H9 (cell line): ENCODE results near the gene ELFN1. TPM values are rescaled to one million over a fixed set of nuclear protein-coding genes. Genes with fewer than 3 reads are reported as not detected.

Experiments
- DNase-seq: peaks from one replicate; pipeline ENCODE4 v3.0.0-alpha.2; 2017
- H2AFZ ChIP-seq: one replicate; pipeline ENCODE4 v1.6.1; 2013; ENCODE audit warnings: mild to moderate bottlenecking, low read length, control low read depth, moderate library complexity
- H2AK5ac ChIP-seq: 2 replicates; pipeline ENCODE4 v1.6.1; 2013; ENCODE audit warnings: low read length, control low read depth, mixed read lengths; ENCODE audit not compliant: insufficient read length
- H2BK120ac ChIP-seq: one replicate; pipeline ENCODE4 v1.6.1; 2013; ENCODE audit warnings: low read depth, mild to moderate bottlenecking, low read length, control low read depth, inconsistent platforms; ENCODE audit not compliant: poor library complexity, severe bottlenecking
- H2BK12ac ChIP-seq: 2 replicates; pipeline ENCODE4 v1.6.1; 2013; ENCODE audit warnings: low read length, control low read depth, mixed read lengths, low read depth; ENCODE audit not compliant: insufficient read length
- H2BK15ac ChIP-seq: 2 replicates; pipeline ENCODE4 v1.6.1; 2013; ENCODE audit warnings: low read depth, low read length, control low read depth
- H2BK20ac ChIP-seq: one replicate; pipeline ENCODE4 v1.6.1; 2013; ENCODE audit warnings: low read depth, mild to moderate bottlenecking, low read length, control low read depth, inconsistent platforms; ENCODE audit not compliant: poor library complexity, severe bottlenecking
- H2BK5ac ChIP-seq: 2 replicates; pipeline ENCODE4 v1.6.1; 2013; ENCODE audit warnings: low read length, control low read depth, mixed read lengths; ENCODE audit not compliant: insufficient read length
- H3K14ac ChIP-seq: 2 replicates; pipeline ENCODE4 v1.6.1; 2013; ENCODE audit warnings: low read length, control low read depth; ENCODE audit not compliant: insufficient read depth
- H3K18ac ChIP-seq: 2 replicates; pipeline ENCODE4 v1.6.1; 2013; ENCODE audit warnings: low read depth, mild to moderate bottlenecking, mixed read lengths, low read length, control low read depth; ENCODE audit not compliant: insufficient read length
- H3K23ac ChIP-seq: 2 replicates; pipeline ENCODE4 v1.6.1; 2013; ENCODE audit warnings: low read length, control low read depth, mixed read lengths, low read depth; ENCODE audit not compliant: insufficient read length
- H3K23me2 ChIP-seq: 2 replicates; pipeline ENCODE4 v1.6.1; 2013; ENCODE audit warnings: low read depth, mild to moderate bottlenecking, mixed read lengths, low read length, control low read depth; ENCODE audit not compliant: insufficient read length, poor library complexity, severe bottlenecking
- H3K27ac ChIP-seq: 2 replicates; pipeline ENCODE4 v1.5.1; 2013; ENCODE audit warnings: low read length, control low read depth, mixed read lengths, low read depth; ENCODE audit not compliant: insufficient read length
- H3K27me3 ChIP-seq: 2 replicates; pipeline ENCODE4 v1.6.1; 2013; ENCODE audit warnings: low read length, control low read depth, inconsistent platforms; ENCODE audit not compliant: insufficient read depth
- H3K4ac ChIP-seq: 2 replicates; pipeline ENCODE4 v1.6.1; 2013; ENCODE audit warnings: low read depth, mild to moderate bottlenecking, control low read depth, inconsistent platforms, low read length, moderate library complexity
- H3K4me1 ChIP-seq: 2 replicates; pipeline ENCODE4 v1.6.1; 2013; ENCODE audit warnings: low read length, control low read depth, inconsistent platforms; ENCODE audit not compliant: insufficient read depth
- H3K4me2 ChIP-seq: 2 replicates; pipeline ENCODE4 v1.6.1; 2013; ENCODE audit warnings: low read length, control low read depth, mixed read lengths; ENCODE audit not compliant: insufficient read length, insufficient read depth
- H3K56ac ChIP-seq: 2 replicates; pipeline ENCODE4 v1.6.1; 2013; ENCODE audit warnings: low read depth, mild to moderate bottlenecking, mixed read lengths, low read length, control low read depth; ENCODE audit not compliant: insufficient read length
- H3K79me1 ChIP-seq: 2 replicates; pipeline ENCODE4 v1.6.1; 2013; ENCODE audit warnings: low read depth, mild to moderate bottlenecking, moderate library complexity, low read length, control low read depth, inconsistent platforms; ENCODE audit not compliant: insufficient read depth, poor library complexity, severe bottlenecking
- H3K79me2 ChIP-seq: 2 replicates; pipeline ENCODE4 v1.6.1; 2013; ENCODE audit warnings: low read length, control low read depth, inconsistent platforms; ENCODE audit not compliant: insufficient read depth
- H3K9ac ChIP-seq: 2 replicates; pipeline ENCODE4 v1.6.1; 2013; ENCODE audit warnings: low read length, control low read depth, mixed read lengths; ENCODE audit not compliant: insufficient read length; ENCODE audit errors: extremely low read depth
- H3K9me3 ChIP-seq: one replicate; pipeline ENCODE4 v1.6.1; 2013; ENCODE audit warnings: low read depth, low read length, inconsistent platforms; ENCODE audit not compliant: control insufficient read depth
- H3T11ph ChIP-seq: one replicate; pipeline ENCODE4 v1.6.1; 2013; ENCODE audit warnings: mild to moderate bottlenecking, low read length, control low read depth, inconsistent platforms
- H4K20me1 ChIP-seq: one replicate; pipeline ENCODE4 v1.6.1; 2013; ENCODE audit not compliant: control insufficient read depth, insufficient read length, insufficient read depth
- H4K5ac ChIP-seq: 2 replicates; pipeline ENCODE4 v1.6.1; 2013; ENCODE audit warnings: low read depth, mild to moderate bottlenecking, mixed read lengths, low read length, control low read depth; ENCODE audit not compliant: insufficient read length
- H4K8ac ChIP-seq: replicated peaks from 2 replicates; pipeline ENCODE4 v1.6.1; 2013; ENCODE audit warnings: low read length, control low read depth, mixed read lengths, low read depth; ENCODE audit not compliant: insufficient read length
- H4K91ac ChIP-seq: 2 replicates; pipeline ENCODE4 v1.6.1; 2013; ENCODE audit warnings: low read depth, mild to moderate bottlenecking, moderate library complexity, mixed read lengths, low read length, control low read depth; ENCODE audit not compliant: insufficient read length
- H3K27ac Mint-ChIP-seq, 3 experiments: 2 replicates in 2 of 3; 3 replicates in 1 of 3; pipeline ENCODE4 v1.8.0; 2020 to 2021; ENCODE audit warnings: mixed read lengths in 3 of 3, mild to moderate bottlenecking in 1 of 3, moderate library complexity in 1 of 3
- H3K27me3 Mint-ChIP-seq: 2 replicates; pipeline ENCODE4 v1.8.0; 2021; ENCODE audit warnings: low read depth, mild to moderate bottlenecking, moderate library complexity, mixed read lengths
- H3K36me3 Mint-ChIP-seq, 3 experiments: 2 replicates in 2 of 3; 3 replicates in 1 of 3; pipeline ENCODE4 v1.8.0; 2020 to 2021; ENCODE audit warnings: low read depth in 3 of 3, mixed read lengths in 3 of 3; ENCODE audit not compliant: insufficient read depth in 1 of 3
- H3K4me1 Mint-ChIP-seq, 2 experiments: 2 replicates each; pipeline ENCODE4 v1.8.0; 2020; ENCODE audit warnings: mixed read lengths in 2 of 2
- H3K4me3 Mint-ChIP-seq, 2 experiments: 2 replicates in 1 of 2; 3 replicates in 1 of 2; pipeline ENCODE4 v1.8.0; 2020 to 2021; ENCODE audit warnings: mild to moderate bottlenecking in 2 of 2, mixed read lengths in 2 of 2, moderate library complexity in 1 of 2
- H3K9me3 Mint-ChIP-seq, 2 experiments: 2 replicates in 1 of 2; 3 replicates in 1 of 2; pipeline ENCODE4 v1.8.0; 2020; ENCODE audit warnings: mild to moderate bottlenecking in 2 of 2, mixed read lengths in 2 of 2, moderate library complexity in 1 of 2
- WGBS: extraction: QIAGEN DNeasy Blood & Tissue Kit; methylation state at CpG from one replicate; pipeline ENCODE4 v1.1.7; 2013; ENCODE audit warnings: missing lambda C conversion rate, low lambda C conversion rate, mixed read lengths; ENCODE audit not compliant: insufficient read length; ENCODE audit errors: extremely low coverage; 5-methylcytosine and 5-hydroxymethylcytosine counted together
- long read RNA-seq: library from polyadenylated mRNA; unstranded; transcript quantifications from one replicate; pipeline ENCODE4 v2.0.0, GENCODE V29; 2020
- total RNA-seq: library from RNA; stranded (reverse); gene quantifications from 2 replicates; pipeline ENCODE4 v1.2.1, GENCODE V29; 2021
- TF ChIP-seq, protein P1 (sequence below): fragments of 200-600 bp; sonication (generic); conservative IDR thresholded peaks from 3 replicates; pipeline ENCODE4 v1.8.0; 2021; ENCODE audit warnings: antibody characterized with exemption, mild to moderate bottlenecking

The ELFN1 gene
- total RNA-seq: 3.7 and 4.0 TPM in 2 replicates
- long read RNA-seq, partial matches to known transcripts: 0 of 1 reads
- long read RNA-seq, other reads (novel, unspliced or antisense): 1 of 1 reads

DNA sequence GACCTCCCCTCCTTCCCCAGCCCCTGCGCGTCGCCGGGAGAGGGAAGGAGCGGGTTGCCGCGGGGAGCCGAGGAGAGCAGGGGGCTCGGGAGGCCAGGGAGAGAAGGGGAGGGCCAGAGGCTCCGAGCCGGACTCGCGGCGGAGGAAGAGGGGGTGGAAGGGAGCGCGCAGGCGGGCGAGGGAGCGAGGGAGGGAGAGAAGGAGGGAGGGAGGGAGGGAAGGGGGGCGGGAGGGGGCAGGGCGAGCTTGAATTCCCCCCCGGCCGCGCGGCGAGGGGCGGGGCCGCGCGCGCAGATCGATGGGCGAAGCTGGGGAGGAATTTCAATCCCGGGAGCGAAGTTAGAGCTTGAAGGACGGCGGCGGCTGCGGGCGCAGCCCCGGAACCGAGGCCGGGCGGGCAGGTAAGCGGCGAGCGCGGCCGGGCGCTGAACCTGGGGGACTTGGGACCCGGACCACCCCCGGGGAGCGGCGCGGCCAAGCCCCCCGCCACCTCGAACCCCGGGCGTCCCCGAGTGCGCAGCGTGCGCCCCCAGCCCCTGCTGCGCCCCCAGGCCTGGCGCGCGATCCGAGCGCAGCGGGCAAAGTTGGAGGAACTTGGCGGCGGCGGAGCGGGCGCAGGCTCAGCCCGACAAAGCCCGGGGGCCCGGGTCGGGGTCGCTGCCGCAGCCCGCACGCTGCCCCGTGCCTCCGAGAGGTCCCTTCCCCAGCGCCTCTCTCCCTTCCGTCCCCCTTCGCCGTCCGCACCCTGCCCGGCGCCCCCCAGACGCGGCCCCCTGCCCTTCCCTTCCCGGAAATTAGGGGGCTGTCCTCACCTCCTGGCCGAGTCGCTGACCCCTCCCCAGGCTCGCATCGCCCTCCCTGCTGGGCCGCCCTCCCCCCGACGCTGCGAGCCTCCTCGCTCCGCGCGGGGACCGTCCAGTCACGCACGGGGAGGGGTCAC lies at the start of gene ELFN1:
Gene ELFN1, plus strand, starts transcription at position 324 of the 940 bp plus-strand sequence. CDS start 74,320 bp downstream, outside the sequence.
- Histone ChIP-seq H4K8ac (no peak within 1 kb of the TSS), H3K4ac (no peak within 1 kb of the TSS), H2BK12ac (no peak within 1 kb of the TSS), H3K9me3 (no peaks in the 10 kb centered on the region), H3T11ph (no peak within 1 kb of the TSS), H2BK15ac (no peak within 1 kb of the TSS), H3K27me3 (peaks cover 35% of the 10 kb centered on the region; the same call in 1 of the 2 replicates), H2AFZ (no peak within 1 kb of the TSS), H3K4me2 (peak within 1 kb of the TSS; percentile 73), H3K56ac (no peak within 1 kb of the TSS), H3K23ac (no peak within 1 kb of the TSS), H3K79me2 (no peaks in the 10 kb centered on the region), H3K4me1 (no peaks in the 10 kb centered on the region), H3K18ac (no peak within 1 kb of the TSS), H4K91ac (no peak within 1 kb of the TSS), H3K9ac (no peak within 1 kb of the TSS), H2BK5ac (no peak within 1 kb of the TSS), H2BK20ac (no peak within 1 kb of the TSS), H3K23me2 (peaks cover 11% of the 10 kb centered on the region), H4K5ac (no peak within 1 kb of the TSS), H4K20me1 (no peaks in the 10 kb centered on the region), H3K27ac (no peak within 1 kb of the TSS), H2AK5ac (no peak within 1 kb of the TSS), H2BK120ac (no peak within 1 kb of the TSS), H3K14ac (no peak within 1 kb of the TSS), H3K79me1 (no peaks in the 10 kb centered on the region)
- H3K4me3 Mint-ChIP-seq: peak within 1 kb of the TSS; percentile 49 to 81
- H3K9me3 Mint-ChIP-seq: no peaks in the 10 kb centered on the region
- TF ChIP-seq, protein P1, sequence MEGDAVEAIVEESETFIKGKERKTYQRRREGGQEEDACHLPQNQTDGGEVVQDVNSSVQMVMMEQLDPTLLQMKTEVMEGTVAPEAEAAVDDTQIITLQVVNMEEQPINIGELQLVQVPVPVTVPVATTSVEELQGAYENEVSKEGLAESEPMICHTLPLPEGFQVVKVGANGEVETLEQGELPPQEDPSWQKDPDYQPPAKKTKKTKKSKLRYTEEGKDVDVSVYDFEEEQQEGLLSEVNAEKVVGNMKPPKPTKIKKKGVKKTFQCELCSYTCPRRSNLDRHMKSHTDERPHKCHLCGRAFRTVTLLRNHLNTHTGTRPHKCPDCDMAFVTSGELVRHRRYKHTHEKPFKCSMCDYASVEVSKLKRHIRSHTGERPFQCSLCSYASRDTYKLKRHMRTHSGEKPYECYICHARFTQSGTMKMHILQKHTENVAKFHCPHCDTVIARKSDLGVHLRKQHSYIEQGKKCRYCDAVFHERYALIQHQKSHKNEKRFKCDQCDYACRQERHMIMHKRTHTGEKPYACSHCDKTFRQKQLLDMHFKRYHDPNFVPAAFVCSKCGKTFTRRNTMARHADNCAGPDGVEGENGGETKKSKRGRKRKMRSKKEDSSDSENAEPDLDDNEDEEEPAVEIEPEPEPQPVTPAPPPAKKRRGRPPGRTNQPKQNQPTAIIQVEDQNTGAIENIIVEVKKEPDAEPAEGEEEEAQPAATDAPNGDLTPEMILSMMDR: no peak
- peaks cover 4 to 17% of the 10 kb centered on the region in 2 experiments for H3K4me1 Mint-ChIP-seq
- H3K27ac Mint-ChIP-seq: no peak within 1 kb of the TSS
- no peaks in the 10 kb centered on the region for H3K36me3 Mint-ChIP-seq
- WGBS: no CpG with 5 or more reads among the region's 110 CpGs
- H3K27me3 Mint-ChIP-seq: peaks cover 68% of the 10 kb centered on the region
- DNase-seq: peak; percentile 83
